Gastroesophageal sphincter (tissue), 4 donors: Measurements from ENCODE around the gene PAM. TPM values are rescaled to one million over a fixed set of nuclear protein-coding genes. Genes with fewer than 3 reads are reported as not detected.
"Not testable (repeated sequence)": the region's sequence is repeated elsewhere in the genome, so short reads cannot be mapped to it uniquely, and the experiment has no call there.

ENCODE experiments used
- ATAC-seq: fragments of 150-250 bp; one replicate; pipeline ENCODE4 v1.9.1; 2016; ENCODE audit warnings: mild to moderate bottlenecking, moderate library complexity
- H3K27ac ChIP-seq, 4 donors: fragments of 200-600 bp; sonication (generic) in 3 of 4; 1 replicate in 3 of 4; 2 replicates in 1 of 4; pipeline ENCODE4 v1.5.1; 2016 to 2019
- H3K27me3 ChIP-seq: fragments of 200-600 bp; sonication (generic); one replicate; pipeline ENCODE4 v1.5.1; 2019
- H3K36me3 ChIP-seq, 2 donors: fragments of 200-600 bp; sonication (generic); one replicate each; pipeline ENCODE4 v1.5.1; 2019; ENCODE audit warnings: control low read depth in 1 of 2
- H3K4me1 ChIP-seq, 3 donors: fragments of 200-600 bp; sonication (generic); 1 replicate in 2 of 3; 2 replicates in 1 of 3; pipeline ENCODE4 v1.5.1; 2016 to 2019; ENCODE audit warnings: control low read depth in 2 of 3
- H3K4me3 ChIP-seq, 2 donors: fragments of 200-600 bp; sonication (generic); one replicate each; pipeline ENCODE4 v1.5.1; 2019; ENCODE audit warnings: mild to moderate bottlenecking in 1 of 2, moderate library complexity in 1 of 2
- H3K9me3 ChIP-seq, 3 donors: fragments of 200-600 bp; sonication (generic); one replicate each; pipeline ENCODE4 v1.5.1; 2017 to 2019; ENCODE audit warnings: control low read depth in 2 of 3
- EP300 ChIP-seq: sonication (generic); formaldehyde crosslinking; IDR thresholded peaks from one replicate; pipeline ENCODE4 v1.6.1; 2017; ENCODE audit warnings: antibody characterized with exemption, mild to moderate bottlenecking
- POLR2A ChIP-seq, 2 donors: fragments of 450-650 bp; IDR thresholded peaks; one replicate each; pipeline ENCODE4 v1.6.1; 2017; ENCODE audit warnings: antibody characterized with exemption in 2 of 2, mild to moderate bottlenecking in 2 of 2, moderate library complexity in 1 of 2
- POLR2AphosphoS5 ChIP-seq: sonication (generic); formaldehyde crosslinking; IDR thresholded peaks from one replicate; pipeline ENCODE4 v1.6.1; 2017; ENCODE audit warnings: antibody characterized with exemption
- WGBS, 2 donors: methylation state at CpG; one replicate each; pipeline ENCODE4 v1.1.5; 2018; ENCODE audit warnings: low coverage in 1 of 2; 5-methylcytosine and 5-hydroxymethylcytosine counted together
- total RNA-seq, 4 donors: library from RNA; depleted of rRNA; stranded (reverse); fragments of >200 nt; gene quantifications; one replicate each; pipeline ENCODE4 v1.1.0, GENCODE V29; 2016
- TF ChIP-seq, protein P1 (sequence below), 4 experiments: fragments of 200-600 bp in 2 of 4; fragments of 450-650 bp in 2 of 4; sonication (generic) in 1 of 4; IDR thresholded peaks; one replicate each; pipeline ENCODE4 v1.5.1; 2017 to 2019; ENCODE audit warnings: antibody characterized with exemption in 4 of 4, mild to moderate bottlenecking in 2 of 4, moderate library complexity in 2 of 4

PAM gene
- total RNA-seq, 4 donors from 2014 or later: 247 to 404 (median 311) TPM

DNA sequence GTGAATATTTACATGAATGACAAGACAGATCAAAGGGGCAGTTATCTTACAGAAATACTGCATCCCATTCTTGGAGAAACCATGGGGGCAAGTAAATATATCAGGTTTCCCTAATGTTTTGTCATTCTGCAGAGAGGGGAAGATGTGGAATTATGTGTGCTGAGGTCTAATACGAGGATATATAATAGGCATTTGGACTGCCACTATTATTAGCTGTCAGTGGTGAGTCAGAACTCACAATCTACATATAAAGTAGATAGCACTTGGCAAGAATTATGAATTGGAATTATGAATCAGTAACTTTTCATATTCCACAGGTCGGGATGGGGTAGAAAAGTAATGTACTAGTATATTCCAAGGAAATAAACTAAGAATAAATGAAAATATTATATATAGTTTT, 243.1 kb downstream of the PAM start:
- no peaks in the 10 kb centered on the region for H3K27me3 ChIP-seq
- 39 to 83% methylated on average over 2 of the region's 2 CpGs for WGBS, 2 donors
- no peak for ATAC-seq

DNA sequence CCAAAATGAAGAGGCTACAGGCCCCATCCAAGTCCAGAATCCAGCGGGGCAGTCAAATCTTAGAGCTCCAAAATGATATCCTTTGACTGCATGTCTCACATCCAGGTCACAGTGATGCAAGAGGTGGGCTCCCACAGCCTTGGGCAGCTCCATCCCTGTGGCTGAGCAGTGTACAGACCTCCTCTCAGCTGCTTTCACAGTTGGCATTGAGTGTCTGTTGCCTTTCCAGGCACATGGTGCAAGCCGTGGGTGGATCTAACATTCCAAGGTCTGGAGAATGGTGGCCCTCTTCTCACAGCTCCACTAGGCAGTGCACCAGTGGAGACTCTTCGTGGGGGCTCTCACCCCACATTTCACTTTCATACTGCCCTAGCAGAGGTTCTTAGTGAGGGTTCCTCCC, 244.1 kb downstream of the PAM start:
- no peak for ATAC-seq
- Histone ChIP-seq H3K27ac (no peak overlapping the region), H3K27me3 (no peaks in the 10 kb centered on the region), H3K9me3 (no peaks in the 10 kb centered on the region), H3K36me3 (peaks cover 0 to 15% of the 10 kb centered on the region in 2 donors), H3K4me1 (no peaks in the 10 kb centered on the region), H3K4me3 (no peak overlapping the region)
- 80 to 100% methylated on average over 2 of the region's 3 CpGs for WGBS, 2 donors
- TF ChIP-seq, protein P1, sequence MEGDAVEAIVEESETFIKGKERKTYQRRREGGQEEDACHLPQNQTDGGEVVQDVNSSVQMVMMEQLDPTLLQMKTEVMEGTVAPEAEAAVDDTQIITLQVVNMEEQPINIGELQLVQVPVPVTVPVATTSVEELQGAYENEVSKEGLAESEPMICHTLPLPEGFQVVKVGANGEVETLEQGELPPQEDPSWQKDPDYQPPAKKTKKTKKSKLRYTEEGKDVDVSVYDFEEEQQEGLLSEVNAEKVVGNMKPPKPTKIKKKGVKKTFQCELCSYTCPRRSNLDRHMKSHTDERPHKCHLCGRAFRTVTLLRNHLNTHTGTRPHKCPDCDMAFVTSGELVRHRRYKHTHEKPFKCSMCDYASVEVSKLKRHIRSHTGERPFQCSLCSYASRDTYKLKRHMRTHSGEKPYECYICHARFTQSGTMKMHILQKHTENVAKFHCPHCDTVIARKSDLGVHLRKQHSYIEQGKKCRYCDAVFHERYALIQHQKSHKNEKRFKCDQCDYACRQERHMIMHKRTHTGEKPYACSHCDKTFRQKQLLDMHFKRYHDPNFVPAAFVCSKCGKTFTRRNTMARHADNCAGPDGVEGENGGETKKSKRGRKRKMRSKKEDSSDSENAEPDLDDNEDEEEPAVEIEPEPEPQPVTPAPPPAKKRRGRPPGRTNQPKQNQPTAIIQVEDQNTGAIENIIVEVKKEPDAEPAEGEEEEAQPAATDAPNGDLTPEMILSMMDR (IDR thresholded peaks at IDR 0.05): no peak
- no peak for TF ChIP-seq EP300
- no peak for TF ChIP-seq POLR2AphosphoS5
- TF ChIP-seq POLR2A (IDR thresholded peaks at IDR 0.05): no peak

More for the DNA sequence above, 243.1 kb downstream of the PAM start:
- Histone ChIP-seq H3K36me3 (peaks cover 0 to 21% of the 10 kb centered on the region in 2 donors), H3K27ac (no peak overlapping the region), H3K9me3 (no peaks in the 10 kb centered on the region), H3K4me3 (no peak overlapping the region), H3K4me1 (no peaks in the 10 kb centered on the region)
- TF ChIP-seq EP300 (no peak), POLR2A (IDR thresholded peaks at IDR 0.05) (no peak), POLR2AphosphoS5 (no peak)
- TF ChIP-seq, protein P1 (IDR thresholded peaks at IDR 0.05): no peak

- ATAC-seq, H3K4me3 ChIP-seq, H3K27me3 ChIP-seq, H3K27ac ChIP-seq, H3K4me1 ChIP-seq, H3K9me3 ChIP-seq: not testable (repeated sequence)
- peaks cover 0 to 14% of the 10 kb centered on the region in 2 donors for H3K36me3 ChIP-seq
- WGBS, 2 donors: 91 to 100% methylated on average over 1 of the region's 1 CpG
Measured at GRCh38 chr5:102999621-103000020, 244.5 kb downstream of the PAM start.

- H3K36me3 ChIP-seq: peaks cover 0 to 14% of the 10 kb centered on the region in 2 donors
- TF ChIP-seq EP300: no peak
- no peak for TF ChIP-seq POLR2A (IDR thresholded peaks at IDR 0.05)
- TF ChIP-seq POLR2AphosphoS5: no peak
- TF ChIP-seq, protein P1 (IDR thresholded peaks at IDR 0.05): no peak
- H3K27me3 ChIP-seq: no peaks in the 10 kb centered on the region
- H3K4me3 ChIP-seq: no peak overlapping the region
- H3K27ac ChIP-seq: no peak overlapping the region
- no peaks in the 10 kb centered on the region for H3K9me3 ChIP-seq
- no peak for ATAC-seq
- no peaks in the 10 kb centered on the region for H3K4me1 ChIP-seq
Measured at GRCh38 chr5:103000089-103000488, 245.0 kb downstream of the PAM start.

DNA sequence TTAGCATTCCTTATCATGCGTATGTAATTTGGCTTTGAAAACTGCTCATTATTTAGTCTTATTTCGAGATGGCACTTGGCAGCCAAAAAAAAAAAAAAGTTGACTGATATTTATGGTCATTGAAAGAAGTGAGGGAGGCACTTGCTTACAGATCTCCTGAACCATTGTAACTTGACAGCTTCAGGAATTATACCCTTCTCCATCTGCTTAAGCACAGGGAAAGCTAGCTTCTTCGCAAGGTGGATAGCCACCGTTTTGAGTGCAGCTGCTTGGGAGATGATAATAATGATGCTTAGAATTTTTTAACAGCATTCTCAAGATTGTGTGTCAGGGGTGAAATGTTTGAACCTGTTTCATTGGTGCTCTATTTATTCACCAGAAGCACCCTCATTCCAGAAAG, 248.8 kb downstream of the PAM start:
- 28 to 54% methylated on average over 4 of the region's 4 CpGs for WGBS, 2 donors

More for the DNA sequence above, 248.8 kb downstream of the PAM start:
- TF ChIP-seq, protein P1 (IDR thresholded peaks at IDR 0.05): no peak
- TF ChIP-seq EP300 (no peak), POLR2A (IDR thresholded peaks at IDR 0.05) (no peak), POLR2AphosphoS5 (no peak)
- Histone ChIP-seq H3K4me3 (no peak overlapping the region), H3K36me3 (peaks cover 0 to 25% of the 10 kb centered on the region in 2 donors), H3K27me3 (no peaks in the 10 kb centered on the region), H3K9me3 (no peaks in the 10 kb centered on the region), H3K4me1 (no peaks in the 10 kb centered on the region), H3K27ac (no peak overlapping the region)
- no peak for ATAC-seq
